ENCODE measurements around the gene MYO10. TPM values are rescaled to one million over a fixed set of nuclear protein-coding genes. Genes with fewer than 3 reads are reported as not detected.

MYO10 gene
- total and polyA plus RNA-seq, 2 of the 8 experiments (the other 6 are each of a cell fraction or from before 2014, with no cell fraction given), result 21.5 to 107 TPM

GRCh38 chr5:16787278-16787677, 148.8 kb downstream of the MYO10 start:
- Histone ChIP-seq H3K23me2 (ENCODE audit: low read depth, low read length) (no peaks in the 10 kb centered on the region; the same call in 1 of the 2 replicates), H4K91ac (replicated peaks; ENCODE audit: insufficient read length, low read length) (no peak overlapping the region), H3K27me3 (replicated peaks in 1 of 4; ENCODE audit: control insufficient read depth in 3 of 4, extremely low read depth in 1 of 4, insufficient read depth in 3 of 4, low read length in 3 of 4) (no peaks in the 10 kb centered on the region), H2BK12ac (ENCODE audit: low read depth, low read length) (no peak overlapping the region), H3K56ac (replicated peaks; ENCODE audit: insufficient read length, low read depth, low read length) (no peak overlapping the region), H2AFZ (ENCODE audit: low read length) (no peak overlapping the region), H3K23ac (ENCODE audit: insufficient read length) (no peak overlapping the region), H4K8ac (ENCODE audit: extremely low read depth, insufficient read depth, low read length) (no peak overlapping the region), H3K4ac (replicated peaks; ENCODE audit: insufficient read length, low read depth, low read length) (no peak overlapping the region), H3K4me1 (replicated peaks in 1 of 4; ENCODE audit: control insufficient read depth in 3 of 4, insufficient read depth in 4 of 4, low read length in 3 of 4) (no peaks in the 10 kb centered on the region), H3K4me2 (ENCODE audit: insufficient read depth in 1 of 2, low read depth in 2 of 2, low read length in 2 of 2) (no peak overlapping the region), H4K5ac (ENCODE audit: insufficient read length, low read depth, low read length) (no peak overlapping the region), H3K9ac (replicated peaks in 1 of 4; ENCODE audit: extremely low read depth in 1 of 4, low read depth in 3 of 4, low read length in 3 of 4) (no peak overlapping the region), H2BK20ac (ENCODE audit: low read length) (no peak overlapping the region), H3K4me3 (ENCODE audit: extremely low read depth in 1 of 4, insufficient read depth in 2 of 4, low read depth in 3 of 4, low read length in 4 of 4) (no peak overlapping the region), H2BK120ac (replicated peaks; ENCODE audit: low read depth, low read length) (no peak overlapping the region), H3K9me3 (ENCODE audit: insufficient read depth in 2 of 2, low read depth in 1 of 2, low read length in 1 of 2) (no peaks in the 10 kb centered on the region), H4K20me1 (replicated peaks in 1 of 2; ENCODE audit: control insufficient read depth in 1 of 2, insufficient read depth in 2 of 2, low read length in 2 of 2) (no peaks in the 10 kb centered on the region), H3K79me1 (ENCODE audit: low read depth, low read length) (peaks cover 2% of the 10 kb centered on the region; the same call in 1 of the 2 replicates), H2BK5ac (ENCODE audit: low read depth, low read length) (no peak overlapping the region), H3K27ac (ENCODE audit: low read depth, low read length) (no peak overlapping the region), H3K36me3 (ENCODE audit: control insufficient read depth in 2 of 4, insufficient read depth in 4 of 4, low read length in 3 of 4) (no peaks in the 10 kb centered on the region; a peak in 1 of 8 replicates), H2AK5ac (ENCODE audit: low read depth, low read length) (no peak overlapping the region), H3K79me2 (ENCODE audit: control insufficient read depth in 1 of 2, insufficient read depth in 2 of 2, low read length in 2 of 2) (peaks cover 0 to 7% of the 10 kb centered on the region in 2 experiments; a peak in 1 of 4 replicates), H2BK15ac (ENCODE audit: low read length) (no peak overlapping the region), H3K18ac (ENCODE audit: extremely low read depth, low read length) (no peak overlapping the region), H3K14ac (ENCODE audit: insufficient read length) (no peak overlapping the region)
- 88% methylated on average over 2 of the region's 2 CpGs; no CpG with 5 or more reads in 1 of the 2 experiments for WGBS, 2 experiments (ENCODE audit: extremely low coverage in 1 of 2, insufficient coverage in 1 of 2, insufficient read length in 1 of 2, insufficient replicate concordance in 2 of 2, low coverage in 1 of 2, low lambda C conversion rate in 2 of 2, missing lambda C conversion rate in 1 of 2)
- FAIRE-seq (no peak), DNase-seq (ENCODE audit: low read depth in 1 of 2, low spot score in 2 of 2) (no peak)
- CTCF ChIA-PET (ENCODE audit: partially characterized antibody), result interaction anchor here (0.7 to 5.9 kb wide), 3 partner anchors 345 to 437 kb away, joined by 3 to 34 read pairs (median 4); no protein-coding TSS in a partner anchor
- POLR2A ChIA-PET (ENCODE audit: partially characterized antibody), result interaction anchor here (0.6 kb wide), 1 partner anchor 49 kb away, joined by 3 read pairs; no protein-coding TSS in a partner anchor
- no peak for TF ChIP-seq ATF2 (IDR thresholded peaks at IDR 0.05; ENCODE audit: low read length)
- no peak for TF ChIP-seq E2F6 (IDR thresholded peaks at IDR 0.05)
- no peak for TF ChIP-seq RAD21 (IDR thresholded peaks at IDR 0.05 in 1 of 2, conservative IDR thresholded peaks at IDR 0.05 in 1 of 2; ENCODE audit: low read depth in 2 of 2, low read length in 2 of 2)
- no peak for TF ChIP-seq SIRT6 (IDR thresholded peaks at IDR 0.05; ENCODE audit: low read length)
- TF ChIP-seq BRCA1 (IDR thresholded peaks at IDR 0.05; ENCODE audit: low read depth, low read length), result no peak
- TF ChIP-seq TAF1 (IDR thresholded peaks at IDR 0.05; ENCODE audit: low read depth, low read length), result no peak
